NT2/D1 (cell line): ENCODE results near the gene ACIN1.

Experiments
- SUZ12 ChIP-seq: IDR thresholded peaks from 2 replicates; pipeline ENCODE4 v1.6.1; 2011; ENCODE audit not compliant: insufficient read length, insufficient read depth; ENCODE audit errors: extremely low read depth
- YY1 ChIP-seq: IDR thresholded peaks from 2 replicates; pipeline ENCODE4 v1.6.1; 2011; ENCODE audit not compliant: insufficient read length, insufficient read depth
- ZNF274 ChIP-seq: IDR thresholded peaks from 2 replicates; pipeline ENCODE4 v1.6.1; 2011; ENCODE audit warnings: mild to moderate bottlenecking, low read depth, low read length

DNA sequence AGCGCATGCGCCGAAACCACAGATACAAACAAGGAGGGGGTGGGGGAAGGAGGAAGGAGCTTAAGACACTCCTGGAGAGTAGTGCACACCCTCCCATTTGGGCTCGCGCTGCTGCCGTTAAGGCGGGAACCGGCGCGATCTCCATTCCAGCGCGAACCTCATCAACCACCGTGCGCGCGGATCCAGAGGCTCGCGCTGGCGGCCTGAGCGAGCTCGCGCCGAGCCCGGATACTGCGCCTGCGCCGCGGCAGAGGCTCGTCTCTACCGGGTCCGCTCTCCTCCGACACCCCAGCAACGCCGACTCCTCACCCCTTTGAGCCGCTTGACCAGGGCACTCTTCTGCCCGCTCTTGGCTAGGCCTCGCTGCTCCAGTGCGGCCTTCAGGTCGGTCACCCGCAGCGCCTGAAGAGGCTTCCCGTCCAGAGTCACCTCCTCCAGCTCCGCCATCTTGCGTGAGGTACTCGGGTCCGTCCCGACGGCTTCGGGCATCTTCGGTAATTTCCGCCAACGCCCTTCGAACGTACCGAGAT lies at the start of gene ACIN1:
- peak; percentile 73 for TF ChIP-seq YY1
- TF ChIP-seq ZNF274 = no peak
- TF ChIP-seq SUZ12 = no peak
